ENCODE data around the gene PLEKHD1.
"Not testable (repeated sequence)": the region's sequence is repeated elsewhere in the genome, so short reads cannot be mapped to it uniquely, and the experiment has no call there.

Gene PLEKHD1

DNA sequence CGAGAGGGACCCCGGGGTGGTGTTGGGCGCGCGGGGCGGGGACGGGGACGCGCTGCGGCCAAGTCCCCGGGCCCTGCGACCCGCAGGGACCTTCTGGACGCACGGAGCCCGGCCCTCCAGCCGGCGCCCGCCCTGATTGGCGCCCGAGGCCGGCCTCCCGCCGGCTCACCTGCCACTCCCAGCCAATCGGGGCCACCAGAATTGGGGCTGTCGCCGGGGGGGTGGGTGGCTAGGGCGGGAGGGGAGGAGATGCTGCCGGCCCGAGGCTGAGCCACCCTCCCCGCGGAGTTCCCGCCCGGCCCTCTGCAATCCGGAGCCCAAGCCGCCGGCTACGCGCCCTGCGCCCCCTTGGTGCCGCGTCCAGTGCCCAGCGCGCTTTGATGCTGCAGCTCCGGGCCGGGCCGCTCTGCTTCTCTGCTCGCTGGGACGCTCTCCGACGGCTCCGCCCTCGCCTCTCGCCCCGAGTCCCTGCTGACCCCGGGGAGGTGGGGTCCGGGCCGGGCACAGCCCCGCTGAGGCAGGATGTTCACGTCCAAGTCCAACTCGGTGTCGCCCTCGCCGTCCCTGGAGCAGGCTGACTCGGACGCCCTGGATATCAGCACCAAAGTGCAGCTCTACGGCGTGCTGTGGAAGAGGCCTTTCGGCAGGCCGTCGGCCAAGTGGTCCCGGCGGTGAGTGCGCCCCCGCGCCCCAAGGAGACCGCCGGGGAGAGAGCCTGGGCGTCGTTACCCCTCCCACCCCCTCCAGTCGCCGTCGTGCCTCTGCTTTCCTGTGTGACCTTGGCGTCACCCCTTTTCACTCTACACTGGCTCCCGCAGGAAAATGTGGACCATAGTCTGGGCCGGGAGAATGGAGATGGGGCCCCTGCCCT lies at the start of gene PLEKHD1:
TSS of gene PLEKHD1 (plus strand) at position 285 of the 871 bp plus-strand sequence. CDS start at position 523, 238 bp downstream.
- DNase-seq: peak; percentile 78

DNA sequence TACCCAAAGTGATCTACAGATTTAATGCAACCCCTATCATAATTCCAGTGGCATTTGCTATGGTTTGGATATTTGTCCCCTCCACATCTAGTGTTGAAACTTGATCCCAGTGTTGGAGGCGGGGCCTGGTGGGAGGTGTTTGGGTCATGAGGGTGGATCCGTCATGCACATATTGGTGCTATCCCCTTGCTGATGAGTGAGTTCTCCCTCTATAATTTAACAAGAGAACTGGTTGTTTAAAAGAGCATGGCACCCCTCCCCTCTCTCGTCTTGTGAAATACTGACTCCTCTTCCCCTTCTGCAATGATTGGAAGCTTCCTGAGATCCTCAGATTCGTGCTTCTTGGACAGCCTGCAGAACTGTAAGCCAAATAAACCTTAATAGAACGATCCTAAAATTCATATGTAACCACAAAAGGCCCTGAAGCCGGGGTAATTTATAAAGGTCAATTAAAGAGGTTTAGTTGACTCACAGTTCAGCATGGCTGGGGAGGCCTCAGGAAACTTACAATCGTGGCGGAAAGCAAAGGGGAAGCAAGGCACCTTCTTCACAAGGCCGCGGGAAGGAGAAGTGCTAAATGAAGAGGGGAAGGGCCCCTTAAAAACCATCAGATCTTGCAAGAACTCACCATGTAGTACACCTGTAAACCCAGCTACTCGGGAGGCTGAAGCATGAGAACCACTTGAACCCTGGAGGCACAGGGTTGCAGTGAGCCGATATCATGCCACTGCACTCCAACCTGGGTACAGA lies 44.8 kb upstream of the PLEKHD1 start:
- DNase-seq: no peak

DNA sequence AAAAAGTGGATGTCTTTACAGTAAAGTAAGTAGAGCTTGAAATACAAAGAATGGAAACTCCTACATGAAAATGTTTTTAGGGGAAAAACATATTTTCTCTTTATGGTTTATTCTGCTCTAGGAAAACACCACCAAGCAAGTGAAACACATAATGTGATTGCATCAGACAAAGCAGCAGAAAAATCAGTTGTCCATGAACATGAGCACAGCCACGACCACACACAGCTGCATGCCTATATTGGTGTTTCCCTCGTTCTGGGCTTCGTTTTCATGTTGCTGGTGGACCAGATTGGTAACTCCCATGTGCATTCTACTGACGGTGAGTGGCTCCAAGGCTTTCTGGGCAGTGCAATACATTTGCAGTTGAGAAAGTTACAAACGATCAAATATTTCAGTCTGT lies 42.6 kb upstream of the PLEKHD1 start:
- no peak for DNase-seq

DNA sequence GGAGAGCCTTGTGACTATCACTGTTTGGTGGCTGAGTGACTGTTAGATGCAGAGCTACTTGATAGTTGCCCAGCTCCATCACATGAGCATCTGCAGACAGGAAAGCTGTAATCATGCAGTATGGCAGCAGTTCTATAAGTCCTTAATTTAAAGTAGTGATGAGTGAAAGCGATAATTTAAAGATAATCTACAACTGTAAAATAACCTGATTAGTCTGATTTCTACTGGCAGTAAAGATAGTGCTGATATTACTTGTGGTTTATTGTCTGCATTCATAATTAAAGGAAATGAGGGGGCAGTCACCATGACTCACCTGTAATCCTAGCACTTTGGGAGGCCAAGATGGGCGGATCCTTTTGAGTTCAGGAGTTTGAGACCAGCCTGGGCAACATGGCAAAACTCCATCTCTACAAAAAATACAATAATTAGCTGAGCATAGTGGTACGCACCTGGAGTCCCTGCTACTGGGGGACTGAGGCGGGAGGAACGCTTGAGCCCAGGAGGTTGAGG lies 41.2 kb upstream of the PLEKHD1 start:
- DNase-seq: no peak

DNA sequence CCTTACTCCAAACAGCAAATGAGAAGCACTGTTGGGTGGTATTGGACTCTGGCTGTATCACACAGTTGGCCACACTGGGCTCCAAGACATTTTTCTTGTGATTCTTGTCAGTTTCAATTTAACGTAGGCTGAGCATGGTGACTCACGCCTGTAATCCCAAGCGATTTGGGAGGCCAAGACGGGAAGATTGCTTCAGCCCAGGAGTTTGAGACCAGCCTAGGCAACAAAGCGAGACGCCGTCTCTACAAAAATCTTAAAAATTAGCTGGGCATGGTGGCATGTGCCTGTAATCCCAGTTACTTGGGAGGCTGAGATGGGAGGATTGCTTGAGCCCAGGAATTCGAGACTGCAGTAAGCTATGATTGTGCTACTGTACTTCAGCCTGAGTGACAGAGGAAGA lies 35.3 kb upstream of the PLEKHD1 start:
- DNase-seq: no peak

DNA sequence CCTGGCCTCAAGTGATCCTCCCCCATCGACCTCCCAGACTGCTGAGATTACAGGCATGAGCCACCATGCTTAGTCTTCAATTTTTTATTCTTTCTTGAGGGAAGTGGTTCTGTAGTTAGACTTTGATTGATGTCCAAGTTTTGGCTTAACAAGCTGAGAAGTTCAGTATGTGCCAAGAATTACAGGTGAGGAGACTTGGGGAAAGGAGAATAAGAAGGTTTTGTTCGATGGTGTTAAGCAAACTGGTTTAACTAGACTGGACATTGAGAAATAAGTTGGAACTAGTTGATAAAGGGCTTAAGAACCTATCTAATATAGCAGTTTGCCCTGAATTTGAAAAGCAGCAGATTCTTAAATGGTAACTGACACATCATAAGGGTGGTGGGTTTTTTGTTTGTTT lies 32.6 kb upstream of the PLEKHD1 start:
- DNase-seq: no peak

DNA sequence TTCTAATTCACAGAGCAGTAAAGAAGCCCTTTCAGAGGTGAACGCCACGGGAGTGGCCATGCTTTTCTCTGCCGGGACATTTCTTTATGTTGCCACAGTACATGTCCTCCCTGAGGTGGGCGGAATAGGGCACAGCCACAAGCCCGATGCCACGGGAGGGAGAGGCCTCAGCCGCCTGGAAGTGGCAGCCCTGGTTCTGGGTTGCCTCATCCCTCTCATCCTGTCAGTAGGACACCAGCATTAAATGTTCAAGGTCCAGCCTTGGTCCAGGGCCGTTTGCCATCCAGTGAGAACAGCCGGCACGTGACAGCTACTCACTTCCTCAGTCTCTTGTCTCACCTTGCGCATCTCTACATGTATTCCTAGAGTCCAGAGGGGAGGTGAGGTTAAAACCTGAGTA lies 26.2 kb upstream of the PLEKHD1 start:
- DNase-seq: no peak

DNA sequence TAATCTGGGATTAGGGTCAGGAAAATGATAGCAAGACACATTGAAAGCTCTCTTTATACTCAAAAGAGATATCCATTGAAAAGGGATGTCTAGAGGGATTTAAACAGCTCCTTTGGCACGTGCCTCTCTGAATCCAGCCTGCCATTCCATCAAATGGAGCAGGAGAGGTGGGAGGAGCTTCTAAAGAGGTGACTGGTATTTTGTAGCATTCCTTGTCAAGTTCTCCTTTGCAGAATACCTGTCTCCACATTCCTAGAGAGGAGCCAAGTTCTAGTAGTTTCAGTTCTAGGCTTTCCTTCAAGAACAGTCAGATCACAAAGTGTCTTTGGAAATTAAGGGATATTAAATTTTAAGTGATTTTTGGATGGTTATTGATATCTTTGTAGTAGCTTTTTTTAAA lies 25.4 kb upstream of the PLEKHD1 start:
- DNase-seq: no peak

DNA sequence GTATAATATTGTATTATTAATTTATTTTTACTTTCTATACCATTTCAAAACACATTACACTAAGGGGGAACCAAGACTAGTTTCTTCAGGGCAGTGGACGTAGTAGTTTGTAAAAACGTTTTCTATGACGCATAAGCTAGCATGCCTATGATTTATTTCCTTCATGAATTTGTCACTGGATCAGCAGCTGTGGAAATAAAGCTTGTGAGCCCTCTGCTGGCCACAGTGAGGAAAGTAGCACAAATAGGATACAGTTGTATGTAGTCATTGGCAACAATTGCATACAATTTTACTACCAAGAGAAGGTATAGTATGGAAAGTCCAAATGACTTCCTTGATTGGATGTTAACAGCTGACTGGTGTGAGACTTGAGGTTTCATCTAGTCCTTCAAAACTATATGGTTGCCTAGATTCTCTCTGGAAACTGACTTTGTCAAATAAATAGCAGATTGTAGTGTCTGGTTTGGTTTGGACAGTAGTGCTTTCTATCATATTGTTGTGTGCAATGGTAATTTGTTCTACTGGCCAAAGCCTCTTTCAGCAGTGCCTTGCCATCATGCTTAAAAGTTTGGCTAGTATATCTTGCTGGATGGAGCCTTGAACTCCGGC lies 24.3 kb upstream of the PLEKHD1 start:
- DNase-seq: peak; percentile 23

DNA sequence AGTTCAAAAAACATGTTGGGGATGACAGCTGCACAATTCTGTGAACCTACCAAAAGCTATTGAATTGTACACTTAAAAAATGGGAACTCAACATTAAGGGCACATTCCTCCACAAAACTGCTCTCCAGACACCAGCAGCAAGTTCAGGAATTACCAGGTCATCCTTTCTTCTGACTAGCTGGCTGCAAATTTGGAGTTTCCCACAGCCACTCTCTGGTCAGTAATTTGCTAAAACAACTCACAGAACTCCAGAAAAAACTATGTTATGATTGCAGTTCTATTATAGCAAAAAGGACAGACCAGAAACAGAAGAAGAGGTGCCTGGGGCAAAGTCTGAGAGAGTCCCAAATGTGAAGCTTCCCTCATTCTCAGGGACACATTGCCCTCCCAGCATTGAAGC lies 20.1 kb upstream of the PLEKHD1 start:
- DNase-seq: no peak

DNA sequence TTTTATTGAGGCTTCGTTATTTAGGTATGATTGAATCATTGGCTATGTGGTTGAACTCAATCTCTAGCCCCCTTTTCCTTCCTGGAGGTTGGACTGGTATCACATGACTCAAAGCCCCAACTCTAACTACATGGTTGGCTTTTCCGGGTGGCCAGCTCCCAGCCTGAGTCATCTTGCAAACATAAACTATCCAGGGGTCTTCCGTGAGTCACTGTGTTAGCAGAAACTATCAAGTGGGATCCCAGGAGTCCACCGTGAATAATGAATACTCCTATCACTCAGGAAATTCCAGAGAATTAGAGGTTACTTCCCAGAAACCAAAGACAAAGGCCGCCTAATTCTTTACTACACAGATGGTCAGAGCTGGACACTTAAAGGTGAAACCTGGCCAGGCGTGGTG lies 19.7 kb upstream of the PLEKHD1 start:
- no peak for DNase-seq

DNA sequence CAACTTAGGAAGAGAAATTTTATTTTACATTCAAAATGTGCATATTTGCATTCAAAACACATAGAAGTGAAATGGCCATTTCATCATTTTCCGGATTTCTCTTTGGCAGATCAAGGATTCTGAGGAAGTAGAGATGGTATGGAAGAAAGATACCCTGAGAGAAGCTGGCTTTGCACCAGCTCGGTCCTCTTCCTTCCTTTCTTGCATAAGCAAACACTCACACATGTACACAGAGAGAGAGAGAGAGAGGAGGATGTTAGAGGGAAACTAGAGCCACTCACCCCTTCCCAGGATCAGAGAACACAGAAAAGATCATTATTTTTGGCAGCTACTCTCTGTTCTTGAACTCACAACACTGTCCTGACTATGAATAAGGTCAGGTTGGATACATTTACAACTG lies 15.6 kb upstream of the PLEKHD1 start:
- DNase-seq: no peak

DNA sequence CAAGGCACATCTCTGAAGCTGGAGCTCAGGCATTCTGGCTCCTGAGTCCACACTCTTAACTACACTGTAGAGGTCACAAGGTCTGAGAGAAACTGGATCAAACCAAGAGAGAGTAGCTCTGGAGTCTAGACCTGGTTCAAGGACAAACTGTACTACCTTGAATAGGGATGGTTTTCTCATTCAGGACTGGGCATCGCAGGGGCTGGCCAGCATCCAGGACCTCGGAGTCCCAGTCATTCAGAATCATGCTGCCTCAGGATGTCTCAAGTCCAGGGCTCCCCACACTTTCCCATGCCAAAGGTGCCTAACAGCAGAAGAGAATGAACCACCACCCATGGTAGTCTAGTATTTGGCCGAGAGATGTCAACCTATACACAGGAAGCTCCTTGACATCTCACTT lies 13.1 kb upstream of the PLEKHD1 start:
- DNase-seq: no peak

DNA sequence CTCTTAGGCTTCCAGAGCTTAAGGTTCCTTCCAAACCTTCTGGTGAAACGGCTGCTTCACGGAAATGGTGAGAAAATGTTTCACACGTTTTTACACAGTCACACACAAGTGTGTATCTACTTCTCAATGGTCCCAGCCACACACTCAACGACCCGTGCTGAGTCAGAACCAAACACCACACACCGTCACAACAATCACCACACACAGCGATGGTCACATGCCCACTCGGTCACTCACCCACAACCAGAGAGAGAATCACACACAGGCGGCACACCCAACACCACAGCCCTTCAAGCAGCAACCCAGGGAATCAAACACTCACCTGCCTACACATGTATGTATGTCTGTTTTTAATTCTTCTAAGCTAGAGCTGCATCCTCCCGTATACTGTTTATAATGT lies 12.6 kb upstream of the PLEKHD1 start:
- DNase-seq: no peak

DNA sequence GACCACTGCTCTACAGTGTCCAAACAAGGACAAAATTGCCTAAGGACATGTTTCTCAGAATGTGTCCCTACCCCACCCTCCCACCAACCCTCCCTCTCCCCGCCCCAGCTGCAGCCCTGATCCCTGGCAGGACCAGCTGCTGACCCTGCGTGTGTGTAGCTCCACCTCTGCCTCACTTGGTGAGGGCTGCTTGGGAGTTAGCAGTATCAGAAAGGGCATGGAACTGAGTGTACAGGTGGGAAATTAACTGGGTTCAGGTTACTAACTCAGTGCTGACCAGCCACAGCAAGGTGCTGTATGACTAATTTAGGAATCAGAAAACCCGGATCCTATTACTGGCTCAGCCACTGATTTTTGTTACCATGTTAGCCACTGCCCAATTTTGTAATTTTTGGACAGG lies 11.3 kb upstream of the PLEKHD1 start:
- no peak for DNase-seq

DNA sequence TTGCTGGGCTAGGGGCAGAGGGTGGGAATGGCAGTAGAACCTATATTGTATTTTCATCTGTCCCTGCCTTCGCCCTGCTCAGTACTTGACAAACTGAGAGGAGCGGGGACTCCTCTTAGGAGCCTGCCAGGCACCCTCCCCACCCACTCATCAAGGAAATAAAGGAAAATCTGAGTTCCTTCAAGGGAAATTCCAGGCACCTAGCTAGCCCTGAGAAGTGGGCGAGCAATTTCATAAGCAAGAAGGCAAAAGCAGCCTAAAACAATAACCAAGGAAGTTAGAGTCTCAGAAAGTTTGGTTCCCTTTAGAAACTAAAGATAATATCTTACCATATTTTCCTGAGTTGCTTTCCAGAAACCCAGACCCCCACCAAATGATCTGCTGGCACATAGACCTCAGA lies 10.6 kb upstream of the PLEKHD1 start:
- no peak for DNase-seq

DNA sequence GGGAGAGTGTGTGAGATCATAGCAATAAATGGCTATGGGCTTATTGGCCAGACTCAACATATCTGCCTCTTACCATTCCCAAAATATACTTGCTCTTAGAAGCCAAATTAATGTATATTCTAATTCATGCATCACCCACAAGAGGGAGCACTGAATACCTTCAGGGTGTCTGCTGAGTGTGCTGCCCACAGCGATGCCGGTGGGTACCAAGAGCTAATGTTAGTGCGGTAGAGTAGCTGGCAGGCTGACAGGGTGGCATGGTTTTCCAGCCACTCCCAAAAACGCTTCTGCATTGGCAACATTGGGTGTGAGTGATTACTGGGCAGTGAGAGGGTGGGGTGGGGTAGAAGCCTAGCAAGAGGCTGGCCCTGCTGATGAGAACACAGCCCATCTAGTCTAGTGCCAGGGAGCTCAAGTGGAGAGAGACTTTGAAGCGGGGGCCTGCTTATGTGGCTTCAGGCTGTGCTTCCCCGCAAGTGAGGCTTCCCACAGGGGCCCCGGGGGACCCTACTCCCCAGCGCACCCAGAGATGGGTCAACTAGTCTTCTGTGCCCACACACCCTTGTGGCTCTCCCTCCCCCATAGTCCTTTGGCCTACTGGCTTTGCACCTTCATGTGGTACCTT lies 9.2 kb upstream of the PLEKHD1 start:
- peak; percentile 34 for DNase-seq

DNA sequence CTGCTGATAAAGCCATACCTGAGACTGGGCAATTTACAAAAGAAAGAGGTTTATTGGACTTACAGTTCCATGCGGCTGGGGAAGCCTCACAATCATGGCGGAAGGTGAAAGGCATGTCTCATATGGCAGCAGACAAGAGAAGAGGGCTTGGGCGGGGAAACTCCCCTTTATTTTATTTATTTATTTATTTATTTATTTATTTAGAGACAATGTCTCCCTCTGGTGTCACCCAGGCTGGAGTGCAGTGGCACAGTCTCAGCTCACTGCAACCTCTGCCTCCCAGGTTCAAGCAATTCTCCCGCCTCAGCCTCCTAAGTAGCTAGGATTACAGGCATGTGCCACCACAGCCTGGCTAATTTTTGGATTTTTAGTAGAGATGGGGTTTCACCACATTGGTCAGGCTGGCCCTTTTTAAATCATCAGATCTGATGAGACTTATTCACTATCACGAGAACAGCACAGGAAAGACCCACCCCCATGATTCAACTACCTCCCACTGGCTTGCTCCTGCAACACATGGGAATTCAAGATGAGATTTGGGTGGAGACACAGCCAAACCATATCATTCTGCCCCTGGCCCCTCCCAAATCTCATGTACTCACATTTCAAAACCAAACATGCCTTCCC lies 7.6 kb upstream of the PLEKHD1 start:
- DNase-seq: not testable (repeated sequence)

DNA sequence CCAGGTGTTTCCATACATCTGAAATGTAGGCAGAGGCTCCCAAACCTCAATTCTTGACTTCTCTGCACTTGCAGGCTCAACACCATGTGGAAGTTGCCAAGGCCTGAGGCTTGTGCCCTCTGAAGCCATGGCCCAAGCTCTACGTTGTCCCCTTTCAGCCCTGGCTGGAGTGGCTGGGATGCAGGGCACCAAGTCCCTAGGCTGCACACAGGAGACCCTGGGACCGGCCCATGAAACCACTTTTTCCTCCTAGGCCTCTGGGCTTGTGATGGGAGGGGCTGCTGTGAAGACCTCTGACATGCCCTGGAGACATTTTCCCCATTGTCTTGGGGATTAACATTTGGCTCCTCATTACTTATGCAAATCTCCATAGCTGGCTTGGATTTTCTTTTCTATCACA lies 6.5 kb upstream of the PLEKHD1 start:
- not testable (repeated sequence) for DNase-seq

DNA sequence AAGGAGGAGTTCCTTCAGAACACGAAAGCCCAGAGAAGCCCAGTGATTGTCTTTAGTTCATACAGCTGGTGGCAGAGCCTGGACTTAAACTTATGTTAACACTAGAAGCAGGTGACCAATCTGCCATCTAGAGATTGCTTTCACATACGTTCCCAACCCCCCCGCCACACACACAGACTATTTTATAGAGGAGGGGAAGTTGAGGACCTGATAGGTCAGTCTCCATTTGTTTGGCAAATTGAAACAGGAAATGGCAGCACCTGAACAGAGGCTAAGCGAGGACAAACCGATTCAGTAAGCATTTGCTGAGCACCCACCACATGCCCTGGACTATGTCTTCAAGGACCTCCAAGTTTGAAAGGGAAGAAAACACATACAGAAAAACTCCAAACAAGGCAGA lies 4.8 kb upstream of the PLEKHD1 start:
- DNase-seq: no peak

DNA sequence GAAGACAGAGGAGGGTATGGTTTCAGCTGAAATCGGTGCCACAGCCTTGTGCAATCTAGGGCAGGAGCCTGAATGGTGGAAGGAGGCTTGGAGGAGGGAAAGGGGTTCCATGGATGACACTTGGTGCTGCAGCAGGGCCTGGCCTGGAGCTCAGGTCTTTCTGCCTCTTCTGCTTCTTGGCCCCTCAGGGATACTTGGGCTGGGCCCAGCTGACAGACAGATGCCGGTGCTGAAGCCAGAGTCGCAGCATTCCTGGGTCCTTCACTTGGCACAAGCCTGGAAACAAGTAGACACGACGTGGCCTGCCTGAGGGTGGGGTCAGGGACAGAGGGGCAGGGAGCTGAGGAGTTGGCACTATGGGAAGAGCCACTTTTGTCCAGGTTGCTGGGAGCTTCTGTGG lies 4.4 kb upstream of the PLEKHD1 start:
- DNase-seq: no peak

DNA sequence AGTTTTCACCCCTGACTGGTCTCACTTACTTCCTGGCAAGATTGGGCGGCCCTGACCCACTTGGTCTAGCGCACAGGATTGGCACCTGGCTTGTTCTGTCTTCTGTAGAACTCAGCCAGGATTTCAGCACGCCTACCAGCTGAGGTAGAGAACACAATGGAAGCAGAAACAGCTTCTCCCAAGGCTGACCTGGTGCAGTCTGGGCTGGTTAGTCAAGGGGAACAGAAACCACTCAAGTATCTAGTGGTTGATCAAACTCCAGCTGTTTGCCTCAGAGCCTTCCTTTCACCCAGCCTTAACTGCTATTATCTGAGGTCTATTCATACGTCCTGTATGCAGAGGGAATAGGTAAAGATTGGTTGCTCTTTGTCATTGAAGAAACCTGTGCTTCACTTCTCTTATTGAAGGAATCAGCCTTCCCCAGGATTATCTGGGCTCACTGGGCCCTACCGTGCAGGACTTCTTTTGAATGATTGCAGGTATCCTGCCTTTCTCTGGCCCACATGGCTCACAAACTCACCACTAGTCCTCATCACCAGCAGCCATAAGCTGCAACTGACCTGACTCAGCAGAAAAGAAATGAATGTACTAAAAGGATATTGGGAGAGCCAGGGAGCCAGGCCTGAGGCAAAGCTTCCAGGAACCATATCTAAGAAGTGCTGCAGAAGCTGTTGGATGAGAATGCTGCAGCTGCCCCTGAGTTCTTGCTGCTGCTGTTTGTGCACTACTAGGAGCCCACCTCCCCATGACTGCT lies 2.5 kb upstream of the PLEKHD1 start:
- no peak for DNase-seq

All from NCI-H146 (cell line).